ENCODE data around the gene CHAF1A. TPM values are rescaled to one million over a fixed set of nuclear protein-coding genes. Genes with fewer than 3 reads are reported as not detected.

CHAF1A gene
- total and polyA plus RNA-seq, 2 of the 4 experiments (the other 2 are of a cell fraction) = 12.4 to 22.9 TPM

- Histone ChIP-seq H3K56ac (ENCODE audit: extremely low read depth, insufficient read depth, low read length) (no peak overlapping the region), H2BK5ac (ENCODE audit: low read depth, low read length, poor library complexity, severe bottlenecking) (no peak overlapping the region), H3K36me3 (ENCODE audit: control insufficient read depth, insufficient read depth, low read length) (no peaks in the 10 kb centered on the region), H3K79me1 (ENCODE audit: low read depth in 1 of 2, low read length in 2 of 2) (0 out of 4 replicates have a peak, but pooled peaks cover 0 to 3% of the 10 kb centered on the region in 2 experiments), H3K4me3 (ENCODE audit: insufficient read depth, low read depth, low read length) (no peak overlapping the region), H3K9me3 (ENCODE audit: control insufficient read depth, insufficient read depth, low read length) (no peaks in the 10 kb centered on the region), H2AK9ac (replicated peaks; ENCODE audit: low read depth, low read length, poor library complexity) (no peak overlapping the region), H3K14ac (replicated peaks; ENCODE audit: low read depth, low read length) (no peak overlapping the region), H4K5ac (ENCODE audit: low read depth, low read length) (no peak overlapping the region), H2AK5ac (ENCODE audit: low read depth, low read length) (no peak overlapping the region), H3K18ac (ENCODE audit: low read depth, low read length) (no peak overlapping the region), H3K9me1 (ENCODE audit: insufficient read depth, low read length) (0 out of 2 replicates have a peak, but pooled peaks cover 2% of the 10 kb centered on the region), H3K4ac (ENCODE audit: low read depth, low read length) (no peak overlapping the region), H3K4me1 (ENCODE audit: control insufficient read depth, insufficient read depth, low read length) (no peaks in the 10 kb centered on the region), H3K9ac (ENCODE audit: low read depth, low read length) (no peak overlapping the region), H4K91ac (ENCODE audit: insufficient read depth, low read depth, low read length) (no peak overlapping the region), H2BK120ac (ENCODE audit: low read depth, low read length) (no peak overlapping the region), H3K4me2 (ENCODE audit: low read depth, low read length) (no peak overlapping the region), H2BK20ac (ENCODE audit: low read depth, low read length) (no peak overlapping the region), H4K20me1 (ENCODE audit: insufficient read depth, low read length) (no peaks in the 10 kb centered on the region), H4K8ac (ENCODE audit: low read depth in 2 of 2, low read length in 2 of 2) (no peak overlapping the region), H3K23ac (ENCODE audit: low read depth, low read length) (no peak overlapping the region), H2AFZ (replicated peaks; ENCODE audit: low read length, poor library complexity) (no peak overlapping the region), H2BK15ac (ENCODE audit: low read depth, low read length) (no peak overlapping the region), H3K27me3 (ENCODE audit: control insufficient read depth, insufficient read depth, low read length) (no peaks in the 10 kb centered on the region), H3K27ac (ENCODE audit: insufficient read depth, low read length) (no peak overlapping the region)
- ChIA-PET CTCF (no interaction called here), POLR2A (ENCODE audit: unreplicated experiment) (no interaction called here)
- dilution Hi-C loops (cut with HindIII; ENCODE audit: low sequenced_read_pairs, unreplicated experiment) (no loop called here), intact Hi-C loops (cut with micrococcal nuclease) (no loop called here), in situ Hi-C loops (cut with MboI; ENCODE audit: low sequenced_read_pairs) (no loop called here)
- no peak for TF ChIP-seq RAD21 (IDR thresholded peaks at IDR 0.05; ENCODE audit: low read length)
- TF ChIP-seq MAFK (IDR thresholded peaks at IDR 0.05; ENCODE audit: low read depth, low read length) = no peak
- no peak for TF ChIP-seq MXI1 (IDR thresholded peaks at IDR 0.05; ENCODE audit: borderline replicate concordance, low read depth, low read length)
- TF ChIP-seq ELK1 (IDR thresholded peaks at IDR 0.05; ENCODE audit: borderline replicate concordance, low read depth, low read length) = no peak
- TF ChIP-seq CEBPB (IDR thresholded peaks at IDR 0.05; ENCODE audit: low read depth, low read length) = no peak
- TF ChIP-seq CHD1 (IDR thresholded peaks at IDR 0.05; ENCODE audit: low read depth, low read length) = no peak
- ATAC-seq (ENCODE audit: low read depth) = no peak
- no TSS peak for BruUV-seq (replicated peaks)
- DNase-seq = no peak
- WGBS, 2 experiments (ENCODE audit: extremely low coverage in 2 of 2, insufficient read length in 1 of 2) = no CpG with 5 or more reads among the region's 3 CpGs
Observed at GRCh38 chr19:4467835-4468234, 65.4 kb downstream of the CHAF1A start.
